HEK293T (cell line): ENCODE results near the gene ZNF469.

Experiments
- CTCF ChIA-PET: fragments of 350-600 bp; formaldehyde crosslinking; extraction: SDS; loops from one replicate; lab custom pipeline; 2021; ENCODE audit warnings: antibody characterized with exemption, inconsistent platforms; lab: Yijun Ruan, JAX
- POLR2A ChIA-PET: fragments of 350-600 bp; formaldehyde crosslinking; extraction: SDS; loops from one replicate; lab custom pipeline; 2020; ENCODE audit warnings: antibody characterized with exemption, inconsistent platforms; lab: Yijun Ruan, JAX
- DNase-seq: peaks from one replicate; pipeline ENCODE4 v3.0.0; 2012; ENCODE audit warnings: mixed read lengths; ENCODE audit errors: extremely low spot score
- ARNT ChIP-seq: fragments of 450-650 bp; IDR thresholded peaks from 2 replicates; pipeline ENCODE4 v1.6.1; 2017; ENCODE audit warnings: mild to moderate bottlenecking
- BHLHE40 ChIP-seq: fragments of 450-650 bp; IDR thresholded peaks from 2 replicates; pipeline ENCODE4 v1.6.1; 2016; ENCODE audit warnings: mild to moderate bottlenecking, moderate library complexity, borderline replicate concordance
- CTBP1 ChIP-seq: fragments of 450-650 bp; IDR thresholded peaks from 2 replicates; pipeline ENCODE4 v1.6.1; 2016; ENCODE audit warnings: borderline replicate concordance
- ELF4 ChIP-seq: fragments of 450-650 bp; IDR thresholded peaks from 2 replicates; pipeline ENCODE4 v1.6.1; 2017; ENCODE audit warnings: antibody characterized with exemption
- FOXA1 ChIP-seq: fragments of 450-650 bp; IDR thresholded peaks from 2 replicates; pipeline ENCODE4 v1.6.1; 2016; ENCODE audit warnings: mild to moderate bottlenecking
- FOXK2 ChIP-seq: fragments of 450-650 bp; IDR thresholded peaks from 2 replicates; pipeline ENCODE4 v1.6.1; 2016; ENCODE audit warnings: mild to moderate bottlenecking
- FOXM1 ChIP-seq: fragments of 450-650 bp; IDR thresholded peaks from 2 replicates; pipeline ENCODE4 v1.6.1; 2017; ENCODE audit warnings: mild to moderate bottlenecking, borderline replicate concordance
- HDGF ChIP-seq: fragments of 450-650 bp; IDR thresholded peaks from 2 replicates; pipeline ENCODE4 v1.6.1; 2017; ENCODE audit warnings: antibody characterized with exemption, borderline replicate concordance
- L3MBTL2 ChIP-seq: fragments of 450-650 bp; conservative IDR thresholded peaks from 2 replicates; pipeline ENCODE4 v1.6.1; 2016; ENCODE audit warnings: mild to moderate bottlenecking
- LEF1 ChIP-seq: fragments of 450-650 bp; IDR thresholded peaks from 2 replicates; pipeline ENCODE4 v1.6.1; 2017; ENCODE audit warnings: mild to moderate bottlenecking, borderline replicate concordance
- NFRKB ChIP-seq: fragments of 450-650 bp; IDR thresholded peaks from 2 replicates; pipeline ENCODE4 v1.6.1; 2016; ENCODE audit warnings: mild to moderate bottlenecking, moderate library complexity
- SP1 ChIP-seq: fragments of 450-650 bp; IDR thresholded peaks from 2 replicates; pipeline ENCODE4 v1.6.1; 2017
- SUZ12 ChIP-seq: fragments of 450-650 bp; IDR thresholded peaks from 2 replicates; pipeline ENCODE4 v1.6.1; 2016; ENCODE audit warnings: mild to moderate bottlenecking
- TARDBP ChIP-seq: fragments of 450-650 bp; IDR thresholded peaks from 2 replicates; pipeline ENCODE4 v1.6.1; 2016
- ZNF384 ChIP-seq: fragments of 450-650 bp; IDR thresholded peaks from 2 replicates; pipeline ENCODE4 v1.6.1; 2016
- TF ChIP-seq, protein P1 (sequence below): fragments of 450-650 bp; IDR thresholded peaks from 2 replicates; pipeline ENCODE4 v1.6.1; 2016

The ZNF469 gene

DNA sequence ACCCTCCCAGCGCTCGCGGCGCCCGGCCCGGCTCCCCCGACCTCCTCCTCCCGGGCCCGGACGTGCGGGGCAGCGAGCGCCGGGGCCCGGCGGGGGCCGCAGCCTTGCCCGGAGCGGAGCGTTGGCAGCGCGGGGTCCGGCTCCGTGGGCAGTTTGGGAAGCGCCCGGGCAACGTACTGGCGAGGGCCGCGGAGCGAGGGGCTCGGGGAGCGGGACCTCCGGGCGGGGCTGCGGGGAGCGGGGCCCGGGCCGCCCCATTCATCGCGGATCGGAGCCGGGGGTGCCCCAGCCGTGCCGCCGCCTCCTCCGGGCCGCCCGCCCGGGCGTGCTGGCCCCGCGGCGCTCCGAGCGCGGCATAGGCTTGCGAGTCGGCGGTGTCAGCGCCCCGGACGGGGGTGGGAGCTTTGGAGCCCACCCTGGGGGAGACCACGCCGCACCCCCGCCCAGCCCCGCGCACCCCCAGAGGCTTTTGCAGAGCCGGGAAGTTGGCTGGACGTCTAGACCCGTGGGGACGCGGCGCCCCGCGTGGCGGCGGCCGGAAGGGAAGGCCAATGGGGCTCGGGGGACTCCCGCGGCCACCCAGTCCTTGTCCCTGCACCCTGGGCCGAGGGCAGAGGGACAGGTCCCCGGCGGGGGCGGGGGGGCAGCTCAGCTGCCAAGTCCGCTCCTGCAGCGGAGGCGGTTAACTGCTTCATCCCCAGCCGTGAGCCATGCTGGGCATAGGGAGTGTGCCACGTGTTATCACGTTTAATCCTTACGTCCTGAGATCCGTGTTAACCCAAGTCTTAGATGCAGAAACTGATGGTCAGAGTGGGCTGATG is 852 bp downstream of the ZNF469 start:
- POLR2A ChIA-PET = no interaction called here
- TF ChIP-seq SUZ12 (no peak), HDGF (no peak)
- CTCF ChIA-PET = no interaction called here
- peak; percentile 47 for DNase-seq

DNA sequence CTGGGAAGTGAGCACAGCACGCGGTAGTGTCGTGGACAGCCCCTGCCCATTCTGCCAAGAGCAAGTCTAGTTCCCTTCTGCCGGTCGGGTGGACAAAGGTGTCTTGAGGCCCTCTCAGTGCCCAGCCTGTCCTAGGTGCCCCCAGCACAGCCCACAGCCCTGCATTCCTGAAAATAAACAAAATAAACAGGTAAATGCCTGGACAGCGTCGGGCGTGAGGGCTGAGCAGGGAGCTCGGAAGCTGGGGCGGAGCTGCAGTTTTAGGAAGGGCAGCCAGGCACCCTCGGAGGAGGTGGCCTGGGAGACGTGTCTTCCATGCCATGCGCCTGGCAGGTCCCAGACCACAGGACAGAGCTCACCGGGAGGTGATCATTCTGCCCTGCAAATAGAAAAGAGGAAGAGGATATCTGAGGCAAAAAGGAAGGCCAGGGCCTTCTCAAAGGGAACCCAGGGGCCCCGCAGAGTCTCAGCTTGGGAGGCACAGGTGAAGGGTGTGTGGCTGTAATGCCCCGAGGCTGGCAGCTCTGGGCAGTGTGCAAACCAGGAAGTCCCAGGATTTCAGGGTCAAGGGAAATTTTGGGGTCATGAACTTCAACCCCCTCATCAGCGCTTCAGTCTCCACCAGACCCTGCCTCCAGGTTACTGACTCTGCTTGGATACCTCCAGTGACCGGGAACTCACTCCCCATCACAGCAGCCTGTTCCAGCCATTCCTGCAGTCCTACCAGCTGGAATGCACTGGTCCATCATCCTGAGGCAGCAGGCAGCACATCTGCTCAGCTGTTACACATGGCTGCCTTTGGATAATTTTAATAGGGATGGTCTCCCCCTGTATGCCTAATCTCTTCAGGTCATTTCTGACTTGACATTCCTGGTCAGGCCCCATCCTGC is 1.7 kb downstream of the ZNF469 start:
- ChIA-PET CTCF (no interaction called here), POLR2A (no interaction called here)
- TF ChIP-seq ELF4 = no peak
- TF ChIP-seq, protein P1, sequence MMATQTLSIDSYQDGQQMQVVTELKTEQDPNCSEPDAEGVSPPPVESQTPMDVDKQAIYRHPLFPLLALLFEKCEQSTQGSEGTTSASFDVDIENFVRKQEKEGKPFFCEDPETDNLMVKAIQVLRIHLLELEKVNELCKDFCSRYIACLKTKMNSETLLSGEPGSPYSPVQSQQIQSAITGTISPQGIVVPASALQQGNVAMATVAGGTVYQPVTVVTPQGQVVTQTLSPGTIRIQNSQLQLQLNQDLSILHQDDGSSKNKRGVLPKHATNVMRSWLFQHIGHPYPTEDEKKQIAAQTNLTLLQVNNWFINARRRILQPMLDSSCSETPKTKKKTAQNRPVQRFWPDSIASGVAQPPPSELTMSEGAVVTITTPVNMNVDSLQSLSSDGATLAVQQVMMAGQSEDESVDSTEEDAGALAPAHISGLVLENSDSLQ = no peak
- no peak for TF ChIP-seq FOXA1
- no peak for TF ChIP-seq ARNT
- DNase-seq = no peak

DNA sequence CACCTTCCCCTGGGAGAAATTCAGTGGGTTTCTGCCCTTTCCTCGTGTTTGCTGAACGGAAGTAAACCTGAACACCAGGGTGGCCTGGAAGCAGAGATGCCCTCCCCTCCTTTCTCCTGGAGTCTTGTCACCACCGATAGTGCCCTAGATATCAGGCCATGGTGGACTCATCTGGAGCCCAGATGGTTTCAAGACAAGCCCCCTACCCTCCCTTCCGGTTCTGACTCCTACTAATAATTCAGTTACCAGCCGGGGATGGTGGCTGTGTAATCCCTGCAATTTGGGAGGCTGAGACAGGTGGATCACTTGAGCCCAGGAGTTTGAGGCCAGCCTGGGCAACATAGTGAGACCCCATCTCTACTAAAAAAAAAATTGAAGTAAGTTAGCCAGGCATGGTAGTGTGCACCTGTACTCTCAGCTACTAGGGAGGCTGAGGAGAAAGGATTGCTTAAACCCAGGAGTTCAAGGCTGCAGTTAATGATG is 2.4 kb downstream of the ZNF469 start:
- TF ChIP-seq FOXM1 (no peak), FOXA1 (no peak), HDGF (no peak), LEF1 (no peak), L3MBTL2 (no peak), BHLHE40 (no peak), ARNT (no peak)

DNA sequence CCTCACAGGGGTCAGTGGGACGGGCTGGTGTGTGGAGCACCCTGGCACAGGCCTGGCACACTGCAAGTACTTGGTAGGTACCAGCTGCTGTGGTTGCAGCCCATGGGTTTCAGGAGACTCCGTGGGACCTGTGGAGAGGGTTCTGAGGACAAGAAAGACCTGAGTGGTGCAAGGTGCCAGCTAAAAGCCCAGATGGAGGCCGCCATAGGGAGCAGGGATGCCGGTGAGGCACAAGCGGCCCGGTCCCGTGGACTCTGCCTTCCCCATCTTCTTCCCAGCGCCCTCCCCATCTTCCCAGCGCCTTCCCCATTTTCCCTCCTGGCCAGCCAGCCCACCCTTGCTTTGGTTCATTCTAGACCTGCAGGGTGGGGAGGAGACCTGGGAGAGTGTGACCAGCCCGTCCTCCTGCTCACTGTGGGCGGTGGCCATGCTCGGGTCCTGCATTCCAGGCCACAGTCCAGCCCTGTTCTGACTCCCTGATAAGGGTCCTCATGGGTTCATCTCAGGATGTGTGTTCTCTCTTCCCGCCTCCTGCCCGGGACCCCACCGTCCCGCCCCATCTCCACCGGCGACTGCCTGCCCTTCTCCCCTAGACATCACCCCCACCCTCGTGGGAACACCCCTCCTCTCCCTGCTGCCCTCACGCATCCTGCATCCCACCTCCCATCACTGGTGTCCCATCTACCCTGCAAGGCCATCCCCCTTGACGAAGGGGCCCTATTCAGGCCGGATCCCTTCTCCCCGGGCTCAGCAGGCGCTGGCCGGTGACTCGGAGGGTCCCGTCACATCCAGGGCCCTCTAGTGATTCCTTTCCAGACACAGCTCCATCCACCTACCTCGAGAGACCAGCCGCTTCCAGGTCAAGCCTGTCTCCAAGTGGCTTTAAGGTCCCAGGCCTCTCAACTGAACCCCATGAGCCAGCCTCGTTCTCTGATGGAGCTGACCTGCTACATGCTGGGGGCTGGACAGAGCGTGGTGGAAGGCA is 3.4 kb downstream of the ZNF469 start:
- TF ChIP-seq FOXA1 (no peak), ARNT (no peak), SP1 (no peak), LEF1 (no peak), NFRKB (no peak), CTBP1 (no peak), FOXK2 (no peak), BHLHE40 (no peak), HDGF (no peak)
- no peak for DNase-seq
- ChIA-PET CTCF (no interaction called here), POLR2A (no interaction called here)

More for the DNA sequence above, 2.4 kb downstream of the ZNF469 start:
- ChIA-PET CTCF (no interaction called here), POLR2A (no interaction called here)
- no peak for DNase-seq

DNA sequence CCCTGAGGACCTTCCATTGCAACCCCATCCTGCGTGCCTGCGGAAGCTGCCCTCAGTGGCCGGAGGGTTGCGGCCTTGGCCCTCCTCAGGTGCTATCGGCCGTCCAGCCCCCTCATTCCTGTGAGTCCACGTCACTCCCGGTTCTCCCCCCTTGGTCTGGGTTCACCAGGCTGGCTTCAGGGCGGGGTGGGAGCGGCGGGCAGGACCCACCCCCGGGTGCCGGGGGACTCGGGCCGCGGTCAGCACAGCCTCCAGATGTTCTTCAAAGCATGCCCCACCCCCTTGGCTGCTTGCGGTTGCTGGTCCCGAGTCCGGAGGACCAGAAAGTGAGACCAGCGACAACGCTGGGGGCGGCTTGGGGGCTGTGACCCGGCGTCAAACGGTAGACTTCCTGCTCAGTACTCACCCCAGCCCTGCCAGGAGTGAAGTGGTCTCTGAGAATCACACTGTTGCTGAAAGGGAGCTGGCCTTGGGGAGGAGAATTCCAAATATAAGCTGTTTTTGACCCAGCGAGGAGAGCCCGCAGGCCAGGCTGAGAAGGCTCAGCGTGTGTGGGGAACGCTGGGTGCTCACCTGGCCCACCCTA is 4.5 kb downstream of the ZNF469 start:
- ChIA-PET CTCF (no interaction called here), POLR2A (no interaction called here)
- no peak for TF ChIP-seq ZNF384
- TF ChIP-seq FOXK2 = no peak
- TF ChIP-seq FOXA1 = no peak
- no peak for TF ChIP-seq ARNT
- no peak for TF ChIP-seq CTBP1
- no peak for TF ChIP-seq SUZ12
- TF ChIP-seq FOXM1 = no peak
- TF ChIP-seq LEF1 = no peak
- TF ChIP-seq L3MBTL2 = no peak
- no peak for TF ChIP-seq HDGF
- no peak for TF ChIP-seq NFRKB
- no peak for TF ChIP-seq BHLHE40
- TF ChIP-seq, protein P1 = no peak
- TF ChIP-seq SP1 = no peak
- no peak for TF ChIP-seq ELF4
- no peak for TF ChIP-seq TARDBP

DNA sequence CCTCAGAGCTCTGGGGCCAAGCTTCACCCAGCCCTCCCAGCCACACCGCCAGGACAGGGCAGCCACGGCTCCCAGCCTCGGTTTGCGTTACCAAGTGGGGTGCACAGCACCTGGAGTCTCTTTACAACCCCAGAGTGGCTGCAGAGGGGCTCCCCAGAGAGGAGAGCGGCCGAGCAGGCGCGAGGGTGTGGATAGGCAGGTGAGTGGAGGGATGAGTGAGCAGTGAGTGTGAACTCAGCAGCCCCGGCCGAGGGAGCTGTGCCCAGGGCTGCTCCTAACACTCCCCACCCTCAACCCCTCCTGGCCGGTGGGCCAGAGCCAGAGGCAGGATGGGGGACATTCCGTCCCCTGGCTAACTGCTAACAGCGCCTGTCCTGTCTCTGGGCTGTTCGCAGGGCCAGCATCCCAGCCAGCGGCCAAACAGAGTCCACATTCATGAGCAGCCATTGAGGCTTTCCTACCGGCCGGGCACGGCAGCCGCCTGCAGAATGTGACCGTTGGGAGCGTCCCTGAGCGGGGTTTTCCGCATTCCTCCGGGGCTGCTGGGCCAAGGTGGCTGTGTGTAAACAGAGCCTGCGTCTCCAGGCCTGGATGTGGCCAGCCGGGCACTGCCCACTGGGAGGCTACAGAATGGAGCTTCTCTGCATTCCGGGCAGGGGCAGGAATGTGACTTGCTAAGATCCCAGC is 5.3 kb downstream of the ZNF469 start:
- POLR2A ChIA-PET = no interaction called here
- TF ChIP-seq FOXK2 (no peak), LEF1 (no peak), HDGF (no peak), L3MBTL2 (no peak), SUZ12 (no peak), SP1 (no peak), ZNF384 (no peak), BHLHE40 (no peak), NFRKB (no peak), ARNT (no peak), TARDBP (no peak), FOXA1 (no peak)
- TF ChIP-seq, protein P1 = no peak
- CTCF ChIA-PET = no interaction called here
- DNase-seq = no peak

More for the DNA sequence above, 4.5 kb downstream of the ZNF469 start:
- DNase-seq = no peak
